HepG2 (cell line): Measurements from ENCODE around the gene TRIM27. TPM values are rescaled to one million over a fixed set of nuclear protein-coding genes. Genes with fewer than 3 reads are reported as not detected.
A peak's percentile ranks its signal among the peaks of the same experiment; 100 is the strongest.

Experiments
- ATAC-seq: fragments of 200-7000 bp; cut with Tn5 transposase; 3 replicates; pipeline ENCODE4 v1.9.1; 2020; ENCODE audit warnings: mild to moderate bottlenecking, moderate library complexity
- BruUV-seq: library from RNA; stranded (reverse); fragments of 400-500 nt; replicated peaks from 2 replicates; lab custom pipeline; 2021; lab: Mats Ljungman, UMichigan
- CTCF ChIA-PET: fragments of 300-600 bp; formaldehyde crosslinking; extraction: SDS; loops from one replicate; lab custom pipeline; 2021; ENCODE audit warnings: low total read pairs, inconsistent platforms, low intra/inter-chr PET ratio; lab: Yijun Ruan, JAX
- POLR2A ChIA-PET: fragments of 350-600 bp; sonication (Branson Sonifier 250); formaldehyde crosslinking; loops from one replicate; lab custom pipeline; 2020; ENCODE audit warnings: antibody characterized with exemption, inconsistent platforms; lab: Yijun Ruan, JAX
- DNase-seq: peaks from one replicate; pipeline ENCODE4 v3.0.0-alpha.2; 2015; ENCODE audit warnings: low spot score
- FAIRE-seq: peaks from 3 replicates; lab custom pipeline; 2011; peaks lifted over from hg19 to GRCh38; lab: Jason Lieb, UNC
- H2AFZ ChIP-seq: one replicate; pipeline ENCODE4 v1.6.1; 2011; ENCODE audit warnings: low read length, inconsistent platforms
- H3K27ac ChIP-seq: fragments of 300-600 bp; 3 replicates; pipeline ENCODE4 v1.8.0; 2011; ENCODE audit warnings: mixed run types, mild to moderate bottlenecking, mixed read lengths, low read length, inconsistent platforms; ENCODE audit not compliant: insufficient read depth; ENCODE audit errors: extremely low read length
- H3K27me3 ChIP-seq, 2 experiments: fragments of 200-600 bp in 1 of 2; 2 replicates in 1 of 2; 3 replicates in 1 of 2; pipeline versions ENCODE4 v1.6.0 to v1.8.0; 2011; ENCODE audit warnings: low read length in 2 of 2, mild to moderate bottlenecking in 2 of 2, moderate library complexity in 2 of 2, inconsistent platforms in 1 of 2; ENCODE audit not compliant: insufficient read depth in 2 of 2, control insufficient read depth in 1 of 2
- H3K36me3 ChIP-seq, 2 experiments: fragments of 200-600 bp in 1 of 2; replicated peaks in 1 of 2; 2 replicates in 1 of 2; 3 replicates in 1 of 2; pipeline versions ENCODE4 v1.5.1 to v1.8.0; 2011; ENCODE audit warnings: low read length in 2 of 2, inconsistent platforms in 1 of 2; ENCODE audit not compliant: insufficient read depth in 2 of 2, control insufficient read depth in 1 of 2
- H3K4me1 ChIP-seq: 2 replicates; pipeline ENCODE4 v1.5.1; 2012; ENCODE audit warnings: low read length, inconsistent platforms; ENCODE audit not compliant: insufficient read depth
- H3K4me2 ChIP-seq: 2 replicates; pipeline ENCODE4 v1.6.0; 2011; ENCODE audit warnings: low read depth, low read length, inconsistent platforms
- H3K4me3 ChIP-seq, 3 experiments: fragments of 200-600 bp in 1 of 3; sonication (generic), shearing (Covaris generic) in 1 of 3; replicated peaks in 1 of 3; 2 replicates each; pipeline ENCODE4 v1.5.1; 2011 to 2016; ENCODE audit warnings: low read length in 3 of 3, inconsistent platforms in 2 of 3, low read depth in 2 of 3, mild to moderate bottlenecking in 2 of 3, control low read depth in 1 of 3, mixed read lengths in 1 of 3; ENCODE audit not compliant: insufficient read depth in 1 of 3
- H3K79me2 ChIP-seq: one replicate; pipeline ENCODE4 v1.6.1; 2011; ENCODE audit warnings: low read length, inconsistent platforms; ENCODE audit not compliant: insufficient read depth
- H3K9ac ChIP-seq: 2 replicates; pipeline ENCODE4 v1.6.0; 2011; ENCODE audit warnings: mild to moderate bottlenecking, low read depth, low read length, inconsistent platforms; ENCODE audit not compliant: insufficient read depth
- H3K9me3 ChIP-seq: 2 replicates; pipeline ENCODE4 v1.5.1; 2012; ENCODE audit warnings: mild to moderate bottlenecking, low read length
- H4K20me1 ChIP-seq: 2 replicates; pipeline ENCODE4 v1.6.0; 2011; ENCODE audit warnings: inconsistent platforms, mild to moderate bottlenecking, low read length, moderate library complexity; ENCODE audit not compliant: insufficient read depth
- ARNT2 ChIP-seq: sonication (generic); formaldehyde crosslinking; IDR thresholded peaks from 2 replicates; pipeline ENCODE4 v1.8.0; 2022; ENCODE audit warnings: mild to moderate bottlenecking, low read depth, missing genetic modification reagents, moderate library complexity
- FOXK1 ChIP-seq: sonication (generic); formaldehyde crosslinking; IDR thresholded peaks from 2 replicates; pipeline ENCODE4 v1.4.0; 2020; ENCODE audit warnings: low read depth, missing genetic modification reagents, borderline replicate concordance
- HNRNPL ChIP-seq: fragments of 200-400 bp; formaldehyde crosslinking; IDR thresholded peaks from 2 replicates; pipeline ENCODE4 v1.6.1; 2017; ENCODE audit warnings: mild to moderate bottlenecking, low read depth, low read length
- PLRG1 ChIP-seq: fragments of 450-650 bp; conservative IDR thresholded peaks from 2 replicates; pipeline ENCODE4 v1.6.1; 2016
- ZBTB10 ChIP-seq: sonication (generic); formaldehyde crosslinking; IDR thresholded peaks from 2 replicates; pipeline ENCODE4 v1.4.0; 2020; ENCODE audit warnings: missing genetic modification reagents, borderline replicate concordance
- ZHX2 ChIP-seq, 2 experiments: sonication (generic) in 1 of 2; formaldehyde crosslinking in 1 of 2; IDR thresholded peaks; 2 replicates each; pipeline versions ENCODE4 v1.6.1 to v1.9.0; 2014 to 2022; ENCODE audit warnings: antibody characterized with exemption in 1 of 2, borderline replicate concordance in 1 of 2, inconsistent platforms in 1 of 2, low read depth in 1 of 2, missing genetic modification reagents in 1 of 2
- ZNF446 ChIP-seq: sonication (generic); formaldehyde crosslinking; IDR thresholded peaks from 2 replicates; pipeline ENCODE4 v1.5.0; 2020; ENCODE audit warnings: mild to moderate bottlenecking, missing genetic modification reagents
- WGBS: methylation state at CpG from one replicate; pipeline ENCODE4 v1.1.6; 2017; ENCODE audit warnings: low lambda C conversion rate; 5-methylcytosine and 5-hydroxymethylcytosine counted together
- in situ Hi-C: cut with HindIII; loops from 2 replicates; pipeline ENCODE4 v1.10.0; 2017; ENCODE audit warnings: low pct_unique_long_range_greater_than_20kb; ENCODE audit not compliant: extremely low pct_ligation_motif_present
- intact Hi-C: fragments of 100-400 bp; cut with micrococcal nuclease; formaldehyde crosslinking; loops from one replicate; pipeline ENCODE4 v1.10.0; 2022; ENCODE audit not compliant: unreplicated experiment
- polyA plus RNA-seq, 8 experiments: library from polyadenylated mRNA; depleted of rRNA in 3 of 8; stranded (reverse) in 7 of 8; unstranded in 1 of 8; fragments of >200 nt; fragmentation: Illumina TruSeq in 4 of 8; extraction: Trizol in 4 of 8; gene quantifications; 2 replicates each; pipeline versions ENCODE4 v1.2.1 to v1.2.3, GENCODE V29; 2011 to 2016; ENCODE audit warnings: low read depth in 4 of 8, missing spikeins in 1 of 8, mixed read lengths in 1 of 8; ENCODE audit not compliant: insufficient read depth in 1 of 8
- total RNA-seq, 5 experiments: library from RNA; depleted of rRNA; stranded (reverse); fragments of >200 nt; fragmentation: Illumina TruSeq; extraction: Trizol; gene quantifications; 2 replicates each; pipeline ENCODE4 v1.2.3, GENCODE V29; 2016; ENCODE audit warnings: low read depth in 1 of 5

TRIM27 gene
- total and polyA plus RNA-seq, 2 of the 13 experiments (the other 11 are each of a cell fraction or from before 2014, with no cell fraction given), result 88.6 to 112 TPM

- no peaks in the 10 kb centered on the region for H3K36me3 ChIP-seq
- no peak for ATAC-seq
- peaks cover 24% of the 10 kb centered on the region for H3K4me1 ChIP-seq
- H3K27ac ChIP-seq, result no peak overlapping the region
- no peak overlapping the region for H3K9ac ChIP-seq
- peaks cover 0 to 13% of the 10 kb centered on the region in 2 experiments; a peak in 4 of 5 replicates for H3K27me3 ChIP-seq
- no peak overlapping the region for H3K4me2 ChIP-seq
- no peak overlapping the region for H2AFZ ChIP-seq
- TF ChIP-seq ZNF446 (CRISPR knock-in tag) (no peak), HNRNPL (0 out of 2 replicates have a peak, but pooled peaks have one; percentile 17)
- TF ChIP-seq, all 625 proteins: peak for 1
- DNase-seq, result no peak
- POLR2A ChIA-PET, result no interaction called here
- 72% methylated on average over 5 of the region's 22 CpGs for WGBS
- Histone ChIP-seq H3K9me3 (no peaks in the 10 kb centered on the region), H3K4me3 (no peak overlapping the region), H4K20me1 (no peaks in the 10 kb centered on the region), H3K79me2 (no peaks in the 10 kb centered on the region)
- no peak for FAIRE-seq
- intact Hi-C loops (loop anchor here (5.0 kb wide), 1 partner anchor 1026 kb away; no protein-coding TSS in a partner anchor), in situ Hi-C loops (loop anchor here (10.0 kb wide), 1 partner anchor 153 kb away; no protein-coding TSS in a partner anchor)
- BruUV-seq, result no TSS peak
- CTCF ChIA-PET, result no interaction called here
Measured at GRCh38 chr6:28861339-28861738, 62.4 kb downstream of the TRIM27 start.

- intact Hi-C loops (loop anchor here (5.0 kb wide), 1 partner anchor 1027 kb away; no protein-coding TSS in a partner anchor), in situ Hi-C loops (loop anchor here (10.0 kb wide), 1 partner anchor 154 kb away; no protein-coding TSS in a partner anchor)
- H3K79me2 ChIP-seq, result no peaks in the 10 kb centered on the region
- no peak for DNase-seq
- no peaks in the 10 kb centered on the region for H3K36me3 ChIP-seq
- no peak overlapping the region for H3K4me3 ChIP-seq
- CTCF ChIA-PET, result no interaction called here
- no peaks in the 10 kb centered on the region for H3K9me3 ChIP-seq
- H3K4me2 ChIP-seq, result no peak overlapping the region
- 26% methylated on average over 6 of the region's 6 CpGs for WGBS
- no peak overlapping the region for H3K27ac ChIP-seq
- no peak for ATAC-seq
- H3K9ac ChIP-seq, result no peak overlapping the region
- POLR2A ChIA-PET, result no interaction called here
- FAIRE-seq, result no peak
- H3K4me1 ChIP-seq, result peaks cover 23% of the 10 kb centered on the region
- no peaks in the 10 kb centered on the region for H4K20me1 ChIP-seq
- no TSS peak for BruUV-seq
- H3K27me3 ChIP-seq, result peaks cover 0 to 13% of the 10 kb centered on the region in 2 experiments; a peak in 4 of 5 replicates
- H2AFZ ChIP-seq, result no peak overlapping the region
- no peak for TF ChIP-seq ZHX2 (IDR thresholded peaks at IDR 0.05; ENCODE audit: low read depth)
- no peak for TF ChIP-seq ZHX2 (CRISPR knock-in tag; IDR thresholded peaks at IDR 0.05; ENCODE audit: borderline replicate concordance)
- TF ChIP-seq FOXK1 (CRISPR knock-in tag), result no peak
- no peak for TF ChIP-seq PLRG1
- TF ChIP-seq ZBTB10 (CRISPR knock-in tag), result no peak
- TF ChIP-seq ARNT2, result no peak
Measured at GRCh38 chr6:28860581-28860980, 63.2 kb downstream of the TRIM27 start.
